GM12878 (cell line): ENCODE data around the gene EXOC4. TPM values are rescaled to one million over a fixed set of nuclear protein-coding genes. Genes with fewer than 3 reads are reported as not detected.

Experiments
- ATAC-seq: fragments of 200-7000 bp; cut with Tn5 transposase; 3 replicates; pipeline ENCODE4 v1.9.1; 2020; ENCODE audit warnings: mild to moderate bottlenecking, moderate library complexity
- BruUV-seq: library from RNA; stranded (reverse); fragments of 400-500 nt; replicated peaks from 2 replicates; lab custom pipeline; 2021; lab: Mats Ljungman, UMichigan
- CTCF ChIA-PET: fragments of 300-600 bp; sonication (Branson Sonifier 250); formaldehyde crosslinking; extraction: SDS; loops from one replicate; lab custom pipeline; 2021; ENCODE audit warnings: inconsistent platforms; lab: Yijun Ruan, JAX
- POLR2A ChIA-PET: fragments of 350-600 bp; formaldehyde crosslinking; extraction: SDS; loops from one replicate; lab custom pipeline; 2021; ENCODE audit warnings: inconsistent platforms; lab: Charles Lee
- RAD21 ChIA-PET: fragments of 300-600 bp; sonication (Branson Sonifier 250); formaldehyde crosslinking; loops from one replicate; lab custom pipeline; 2023; ENCODE audit warnings: antibody characterized with exemption; ENCODE audit not compliant: unreplicated experiment; lab: Charles Lee
- SMC1A ChIA-PET: fragments of 300-600 bp; sonication (Branson Sonifier 250); formaldehyde crosslinking; loops from one replicate; lab custom pipeline; 2023; ENCODE audit not compliant: unreplicated experiment, uncharacterized antibody; lab: Charles Lee
- DNase-seq: peaks from one replicate; pipeline ENCODE4 v3.0.0-alpha.2; 2011; ENCODE audit warnings: low read depth, low spot score
- FAIRE-seq: peaks from 3 replicates; lab custom pipeline; 2011; peaks lifted over from hg19 to GRCh38; lab: Jason Lieb, UNC
- H2AFZ ChIP-seq: 2 replicates; pipeline ENCODE4 v1.6.0; 2011; ENCODE audit warnings: low read depth, low read length, control low read depth; ENCODE audit not compliant: control insufficient read depth
- H3K27ac ChIP-seq: 2 replicates; pipeline ENCODE4 v1.5.1; 2011; ENCODE audit warnings: control low read depth; ENCODE audit not compliant: control insufficient read depth, insufficient read depth
- H3K27me3 ChIP-seq, 2 experiments: replicated peaks in 1 of 2; 2 replicates each; pipeline versions ENCODE4 v1.6.0 to v1.6.1; 2011; ENCODE audit warnings: low read length in 1 of 2; ENCODE audit not compliant: control insufficient read depth in 2 of 2, insufficient read depth in 2 of 2
- H3K36me3 ChIP-seq, 2 experiments: 2 replicates each; pipeline ENCODE4 v1.5.1; 2011; ENCODE audit warnings: low read length in 1 of 2; ENCODE audit not compliant: control insufficient read depth in 2 of 2, insufficient read depth in 2 of 2
- H3K4me1 ChIP-seq: 2 replicates; pipeline ENCODE4 v1.6.1; 2011; ENCODE audit warnings: mild to moderate bottlenecking, low read length, moderate library complexity, mixed read lengths; ENCODE audit not compliant: control insufficient read depth, insufficient read depth
- H3K4me2 ChIP-seq: 2 replicates; pipeline ENCODE4 v1.6.0; 2011; ENCODE audit warnings: control low read depth; ENCODE audit not compliant: control insufficient read depth, insufficient read depth
- H3K4me3 ChIP-seq: fragments of 200-600 bp; sonication (generic); 2 replicates; pipeline ENCODE4 v1.5.1; 2016
- H3K79me2 ChIP-seq: 2 replicates; pipeline ENCODE4 v1.6.0; 2011; ENCODE audit warnings: low read length; ENCODE audit not compliant: control insufficient read depth, insufficient read depth
- H3K9ac ChIP-seq: 2 replicates; pipeline ENCODE4 v1.8.0; 2011; ENCODE audit warnings: low read length, control low read depth, mixed read lengths; ENCODE audit not compliant: control insufficient read depth, insufficient read depth
- H3K9me3 ChIP-seq: replicated peaks from 3 replicates; pipeline ENCODE4 v1.5.1; 2011; ENCODE audit warnings: mild to moderate bottlenecking, low read length; ENCODE audit not compliant: control insufficient read depth, insufficient read depth
- H4K20me1 ChIP-seq: 2 replicates; pipeline ENCODE4 v1.6.0; 2011; ENCODE audit not compliant: control insufficient read depth, insufficient read depth
- CTCF ChIP-seq, 3 experiments: IDR thresholded peaks in 2 of 3; conservative IDR thresholded peaks in 1 of 3; 2 replicates each; pipeline ENCODE4 v1.5.1; 2011; ENCODE audit warnings: low read depth in 3 of 3, low read length in 3 of 3, mild to moderate bottlenecking in 3 of 3, control low read depth in 2 of 3, moderate library complexity in 2 of 3, inconsistent platforms in 1 of 3, mixed read lengths in 1 of 3; ENCODE audit not compliant: control insufficient read depth in 2 of 3, insufficient read depth in 1 of 3; ENCODE audit errors: extremely low read depth in 1 of 3
- RELA ChIP-seq: fragments of 450-650 bp; IDR thresholded peaks from 2 replicates; pipeline ENCODE4 v1.8.0; 2014; ENCODE audit warnings: borderline replicate concordance; ENCODE audit not compliant: partially characterized antibody
- SMAD5 ChIP-seq: IDR thresholded peaks from 2 replicates; pipeline ENCODE4 v1.6.1; 2016; ENCODE audit warnings: antibody characterized with exemption, low read depth
- SREBF1 ChIP-seq: IDR thresholded peaks from 2 replicates; pipeline ENCODE4 v1.6.1; 2012; ENCODE audit warnings: mild to moderate bottlenecking, low read length
- TBL1XR1 ChIP-seq: IDR thresholded peaks from 2 replicates; pipeline ENCODE4 v1.6.1; 2012; ENCODE audit warnings: low read depth, low read length, improper control_type of control experiment
- ZBTB40 ChIP-seq: fragments of 450-650 bp; IDR thresholded peaks from 2 replicates; pipeline ENCODE4 v1.6.1; 2016; ENCODE audit warnings: mild to moderate bottlenecking, moderate library complexity, borderline replicate concordance
- WGBS: methylation state at CpG from one replicate; pipeline ENCODE4 v1.1.6; 2016; ENCODE audit warnings: low lambda C conversion rate; ENCODE audit not compliant: insufficient replicate concordance, insufficient coverage; ENCODE audit errors: missing lambda C conversion rate; 5-methylcytosine and 5-hydroxymethylcytosine counted together
- in situ Hi-C: fragments of 300-500 bp; cut with MboI; formaldehyde crosslinking; loops from 9 replicates; pipeline ENCODE4 v1.14.3; 2018; ENCODE audit warnings: mixed read lengths
- intact Hi-C: fragments of 100-400 bp; cut with micrococcal nuclease; formaldehyde crosslinking; loops from one replicate; pipeline ENCODE4 v1.14.2; 2022; ENCODE audit not compliant: unreplicated experiment
- polyA plus RNA-seq, 11 experiments: library from polyadenylated mRNA; depleted of rRNA in 4 of 11; unstranded in 6 of 11; stranded (reverse) in 5 of 11; fragments of >200 nt; fragmentation: Nextera tagmentation in 4 of 11; fragmentation: Illumina TruSeq in 1 of 11; extraction: Ambion mirVana in 4 of 11; extraction: Trizol in 1 of 11; gene quantifications; 1 replicate in 1 of 11; 2 replicates in 10 of 11; pipeline versions ENCODE4 v1.2.1 to v1.2.3, GENCODE V29; 2011 to 2016; ENCODE audit warnings: inconsistent platforms in 2 of 11, missing spikeins in 2 of 11, low read depth in 1 of 11
- total RNA-seq, 4 experiments: library from RNA; depleted of rRNA in 3 of 4; stranded (reverse); fragments of >200 nt in 3 of 4; fragmentation: Illumina TruSeq in 1 of 4; extraction: Trizol in 1 of 4; gene quantifications; 2 replicates each; pipeline versions ENCODE4 v1.2.1 to v1.2.3, GENCODE V29; 2013 to 2021

Gene EXOC4
- total and polyA plus RNA-seq, 10 of the 15 experiments (the other 5 are each of a cell fraction or from before 2014, with no cell fraction given) = 13.2 to 44.5 (median 29.6) TPM

GRCh38 chr7:133431134-133431724 lies 178.4 kb downstream of the EXOC4 start:
- CTCF ChIA-PET = no interaction called here
- FAIRE-seq = no peak
- BruUV-seq = no TSS peak
- Histone ChIP-seq H3K4me1 (no peaks in the 10 kb centered on the region), H3K4me3 (no peak overlapping the region), H3K79me2 (no peaks in the 10 kb centered on the region), H3K27me3 (no peaks in the 10 kb centered on the region), H2AFZ (no peak overlapping the region), H3K4me2 (no peak overlapping the region), H3K9ac (no peak overlapping the region), H3K9me3 (no peaks in the 10 kb centered on the region), H3K27ac (no peak overlapping the region), H3K36me3 (no peaks in the 10 kb centered on the region), H4K20me1 (no peaks in the 10 kb centered on the region)
- POLR2A ChIA-PET = no interaction called here
- in situ Hi-C loops = loop anchor here (25.0 kb wide), 1 partner anchor 1119 kb away; no protein-coding TSS in a partner anchor
- SMC1A ChIA-PET = interaction anchor here (0.6 kb wide), 1 partner anchor 227 kb away, joined by 3 read pairs; no protein-coding TSS in a partner anchor
- DNase-seq = no peak
- intact Hi-C loops = loop anchor here (5.0 kb wide), 1 partner anchor 724 kb away; no protein-coding TSS in a partner anchor
- WGBS = 100% methylated on average over 1 of the region's 1 CpG
- ATAC-seq = no peak
- no peak for TF ChIP-seq SREBF1
- TF ChIP-seq RELA = no peak
- TF ChIP-seq CTCF (IDR thresholded peaks at IDR 0.05 in 2 of 3, conservative IDR thresholded peaks at IDR 0.05 in 1 of 3; ENCODE audit: control insufficient read depth in 2 of 3, extremely low read depth in 1 of 3, insufficient read depth in 1 of 3, low read depth in 3 of 3, low read length in 3 of 3) = no peak
- no peak for TF ChIP-seq SMAD5
- no peak for TF ChIP-seq TBL1XR1
- no peak for TF ChIP-seq ZBTB40
- RAD21 ChIA-PET = no interaction called here
